Neural crest cell (in vitro differentiated cells): Measurements from ENCODE around the gene DAAM2. TPM values are rescaled to one million over a fixed set of nuclear protein-coding genes. Genes with fewer than 3 reads are reported as not detected.

Experiments
- DNase-seq: peaks from one replicate; pipeline ENCODE4 v3.0.0; 2021; ENCODE audit warnings: low read depth, mixed read lengths, low spot score
- H3K27ac Mint-ChIP-seq: one replicate; pipeline ENCODE4 v1.8.0; 2021; ENCODE audit warnings: mild to moderate bottlenecking, mixed read lengths; ENCODE audit not compliant: unreplicated experiment
- H3K27me3 Mint-ChIP-seq: 2 replicates; pipeline ENCODE4 v1.8.0; 2021; ENCODE audit warnings: low read depth, mild to moderate bottlenecking, mixed read lengths
- H3K36me3 Mint-ChIP-seq: 2 replicates; pipeline ENCODE4 v1.8.0; 2021; ENCODE audit warnings: low read depth, mild to moderate bottlenecking, mixed read lengths
- H3K4me1 Mint-ChIP-seq: 2 replicates; pipeline ENCODE4 v1.8.0; 2021; ENCODE audit warnings: mixed read lengths
- H3K4me3 Mint-ChIP-seq: one replicate; pipeline ENCODE4 v1.8.0; 2021; ENCODE audit warnings: mild to moderate bottlenecking, mixed read lengths
- H3K9me3 Mint-ChIP-seq: 2 replicates; pipeline ENCODE4 v1.8.0; 2021; ENCODE audit warnings: mixed read lengths
- total RNA-seq: library from RNA; stranded (reverse); gene quantifications from 2 replicates; pipeline ENCODE4 v1.2.1, GENCODE V29; 2021
- TF ChIP-seq, protein P1 (sequence below): fragments of 200-600 bp; sonication (generic); conservative IDR thresholded peaks from 2 replicates; pipeline ENCODE4 v1.5.0; 2021; ENCODE audit warnings: antibody characterized with exemption, mild to moderate bottlenecking

Gene DAAM2
- total RNA-seq, 1 donor from 2014 or later = 17.6 TPM

- no peaks in the 10 kb centered on the region for H3K9me3 Mint-ChIP-seq
- TF ChIP-seq, protein P1, sequence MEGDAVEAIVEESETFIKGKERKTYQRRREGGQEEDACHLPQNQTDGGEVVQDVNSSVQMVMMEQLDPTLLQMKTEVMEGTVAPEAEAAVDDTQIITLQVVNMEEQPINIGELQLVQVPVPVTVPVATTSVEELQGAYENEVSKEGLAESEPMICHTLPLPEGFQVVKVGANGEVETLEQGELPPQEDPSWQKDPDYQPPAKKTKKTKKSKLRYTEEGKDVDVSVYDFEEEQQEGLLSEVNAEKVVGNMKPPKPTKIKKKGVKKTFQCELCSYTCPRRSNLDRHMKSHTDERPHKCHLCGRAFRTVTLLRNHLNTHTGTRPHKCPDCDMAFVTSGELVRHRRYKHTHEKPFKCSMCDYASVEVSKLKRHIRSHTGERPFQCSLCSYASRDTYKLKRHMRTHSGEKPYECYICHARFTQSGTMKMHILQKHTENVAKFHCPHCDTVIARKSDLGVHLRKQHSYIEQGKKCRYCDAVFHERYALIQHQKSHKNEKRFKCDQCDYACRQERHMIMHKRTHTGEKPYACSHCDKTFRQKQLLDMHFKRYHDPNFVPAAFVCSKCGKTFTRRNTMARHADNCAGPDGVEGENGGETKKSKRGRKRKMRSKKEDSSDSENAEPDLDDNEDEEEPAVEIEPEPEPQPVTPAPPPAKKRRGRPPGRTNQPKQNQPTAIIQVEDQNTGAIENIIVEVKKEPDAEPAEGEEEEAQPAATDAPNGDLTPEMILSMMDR = no peak
- no peak overlapping the region for H3K27ac Mint-ChIP-seq
- H3K27me3 Mint-ChIP-seq = no peaks in the 10 kb centered on the region
- no peak overlapping the region for H3K4me3 Mint-ChIP-seq
- no peak for DNase-seq
- no peaks in the 10 kb centered on the region for H3K36me3 Mint-ChIP-seq
- H3K4me1 Mint-ChIP-seq = peaks cover 43% of the 10 kb centered on the region
These were observed 12.4 kb downstream of the DAAM2 start for GRCh38 chr6:39804466-39805065.

DNA sequence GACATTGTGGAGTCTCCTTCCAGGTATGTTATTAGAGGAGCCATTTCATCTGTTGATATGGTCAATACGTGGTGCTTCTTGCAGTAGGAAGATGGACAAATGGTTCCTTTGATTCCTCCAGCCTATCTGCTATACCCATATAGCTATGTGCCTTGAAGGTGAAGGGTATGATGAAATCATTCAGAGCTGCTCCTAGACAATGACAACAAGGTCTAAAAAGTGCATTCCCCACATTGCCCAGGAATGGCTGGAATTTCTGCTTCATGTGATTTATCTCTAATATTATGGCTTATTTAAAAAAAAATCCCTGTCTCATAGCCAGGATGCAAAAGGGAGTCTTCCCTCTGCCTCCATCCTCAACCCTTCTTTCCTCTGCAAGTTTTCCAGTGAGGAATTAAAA lies 14.1 kb downstream of the DAAM2 start:
- Mint-ChIP-seq H3K4me3 (no peak overlapping the region), H3K27me3 (no peaks in the 10 kb centered on the region), H3K4me1 (peaks cover 47% of the 10 kb centered on the region), H3K27ac (no peak overlapping the region), H3K9me3 (peaks cover 2% of the 10 kb centered on the region), H3K36me3 (peaks cover 2% of the 10 kb centered on the region)
- DNase-seq = no peak
- TF ChIP-seq, protein P1 = no peak

GRCh38 chr6:39808346-39808745 lies 16.2 kb downstream of the DAAM2 start:
- Mint-ChIP-seq H3K9me3 (peaks cover 2% of the 10 kb centered on the region), H3K27ac (no peak overlapping the region), H3K27me3 (no peaks in the 10 kb centered on the region), H3K4me3 (no peak overlapping the region), H3K4me1 (peaks cover 48% of the 10 kb centered on the region), H3K36me3 (peaks cover 2% of the 10 kb centered on the region)
- DNase-seq = no peak
- TF ChIP-seq, protein P1 = no peak

DNA sequence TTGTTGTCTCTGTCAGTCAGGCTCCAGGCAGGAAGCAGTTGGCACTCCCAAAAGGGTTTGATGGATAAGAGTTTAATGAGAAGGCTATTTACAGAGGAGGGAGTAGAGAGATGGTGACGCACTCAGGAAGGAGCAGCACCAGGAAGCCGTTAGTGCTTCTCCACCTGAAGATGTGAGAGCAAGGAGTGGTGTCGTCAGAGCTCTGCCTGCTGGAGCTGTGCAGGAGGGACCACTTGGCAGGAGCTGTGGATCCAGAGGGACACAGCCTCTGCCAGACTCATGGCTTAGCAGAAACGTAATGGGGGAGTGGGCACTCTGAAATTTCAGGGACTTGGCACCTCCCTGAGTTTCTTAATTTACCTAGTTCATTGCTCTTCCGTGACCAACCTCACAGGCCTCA lies 16.8 kb downstream of the DAAM2 start:
- TF ChIP-seq, protein P1 = no peak
- Mint-ChIP-seq H3K4me1 (peaks cover 48% of the 10 kb centered on the region), H3K9me3 (peaks cover 2% of the 10 kb centered on the region), H3K27ac (no peak overlapping the region), H3K36me3 (peaks cover 2% of the 10 kb centered on the region), H3K27me3 (no peaks in the 10 kb centered on the region), H3K4me3 (no peak overlapping the region)
- DNase-seq = no peak

GRCh38 chr6:39811835-39812345 lies 19.7 kb downstream of the DAAM2 start:
- H3K27me3 Mint-ChIP-seq = no peaks in the 10 kb centered on the region
- H3K4me1 Mint-ChIP-seq = peaks cover 50% of the 10 kb centered on the region
- TF ChIP-seq, protein P1 = no peak
- no peak overlapping the region for H3K4me3 Mint-ChIP-seq
- peaks cover 2% of the 10 kb centered on the region for H3K9me3 Mint-ChIP-seq
- no peak for DNase-seq
- H3K27ac Mint-ChIP-seq = no peak overlapping the region
- peaks cover 4% of the 10 kb centered on the region for H3K36me3 Mint-ChIP-seq
